ENCODE data around the gene MRPL46.

DNA sequence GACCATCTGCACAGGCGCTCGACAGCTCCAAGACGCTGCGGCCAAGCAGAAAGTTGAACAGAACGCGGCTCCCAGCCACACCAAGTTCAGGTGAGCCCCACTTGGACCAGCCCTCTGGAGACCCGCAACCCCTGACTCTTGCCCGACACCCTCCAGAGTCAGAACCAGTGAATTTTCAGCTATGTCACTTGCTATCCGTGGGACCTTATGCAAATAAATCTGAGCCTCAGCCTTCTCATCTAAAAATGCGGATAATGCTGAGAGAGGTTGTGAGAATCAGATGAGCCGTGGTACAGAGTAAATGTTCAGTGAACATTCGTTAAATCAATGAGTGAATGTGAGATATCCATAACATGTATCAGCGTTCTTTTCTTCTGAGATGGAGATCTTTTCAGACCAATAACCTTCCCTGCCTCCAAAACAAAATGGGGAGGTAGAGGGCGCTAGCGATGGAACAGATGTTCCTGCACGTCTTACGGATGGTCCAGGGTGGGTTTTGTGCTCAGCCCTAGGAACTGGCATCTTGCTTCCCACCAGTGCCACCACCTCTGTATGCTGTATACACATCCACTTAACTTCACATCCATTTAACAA lies 844 bp upstream of the MRPL46 start:
- TF ChIP-seq, protein P1, sequence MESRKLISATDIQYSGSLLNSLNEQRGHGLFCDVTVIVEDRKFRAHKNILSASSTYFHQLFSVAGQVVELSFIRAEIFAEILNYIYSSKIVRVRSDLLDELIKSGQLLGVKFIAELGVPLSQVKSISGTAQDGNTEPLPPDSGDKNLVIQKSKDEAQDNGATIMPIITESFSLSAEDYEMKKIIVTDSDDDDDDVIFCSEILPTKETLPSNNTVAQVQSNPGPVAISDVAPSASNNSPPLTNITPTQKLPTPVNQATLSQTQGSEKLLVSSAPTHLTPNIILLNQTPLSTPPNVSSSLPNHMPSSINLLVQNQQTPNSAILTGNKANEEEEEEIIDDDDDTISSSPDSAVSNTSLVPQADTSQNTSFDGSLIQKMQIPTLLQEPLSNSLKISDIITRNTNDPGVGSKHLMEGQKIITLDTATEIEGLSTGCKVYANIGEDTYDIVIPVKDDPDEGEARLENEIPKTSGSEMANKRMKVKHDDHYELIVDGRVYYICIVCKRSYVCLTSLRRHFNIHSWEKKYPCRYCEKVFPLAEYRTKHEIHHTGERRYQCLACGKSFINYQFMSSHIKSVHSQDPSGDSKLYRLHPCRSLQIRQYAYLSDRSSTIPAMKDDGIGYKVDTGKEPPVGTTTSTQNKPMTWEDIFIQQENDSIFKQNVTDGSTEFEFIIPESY (IDR thresholded peaks at IDR 0.05; ENCODE audit: extremely low read depth, insufficient replicate concordance, low read length): no peak
- TF ChIP-seq POLR2A (IDR thresholded peaks at IDR 0.05; ENCODE audit: borderline replicate concordance, extremely low read depth, insufficient read depth, insufficient read length) (no peak), EZH2 (IDR thresholded peaks at IDR 0.05) (no peak), POLR2AphosphoS5 (IDR thresholded peaks at IDR 0.05; ENCODE audit: low read depth, low read length) (no peak)
- TF ChIP-seq, protein P2, sequence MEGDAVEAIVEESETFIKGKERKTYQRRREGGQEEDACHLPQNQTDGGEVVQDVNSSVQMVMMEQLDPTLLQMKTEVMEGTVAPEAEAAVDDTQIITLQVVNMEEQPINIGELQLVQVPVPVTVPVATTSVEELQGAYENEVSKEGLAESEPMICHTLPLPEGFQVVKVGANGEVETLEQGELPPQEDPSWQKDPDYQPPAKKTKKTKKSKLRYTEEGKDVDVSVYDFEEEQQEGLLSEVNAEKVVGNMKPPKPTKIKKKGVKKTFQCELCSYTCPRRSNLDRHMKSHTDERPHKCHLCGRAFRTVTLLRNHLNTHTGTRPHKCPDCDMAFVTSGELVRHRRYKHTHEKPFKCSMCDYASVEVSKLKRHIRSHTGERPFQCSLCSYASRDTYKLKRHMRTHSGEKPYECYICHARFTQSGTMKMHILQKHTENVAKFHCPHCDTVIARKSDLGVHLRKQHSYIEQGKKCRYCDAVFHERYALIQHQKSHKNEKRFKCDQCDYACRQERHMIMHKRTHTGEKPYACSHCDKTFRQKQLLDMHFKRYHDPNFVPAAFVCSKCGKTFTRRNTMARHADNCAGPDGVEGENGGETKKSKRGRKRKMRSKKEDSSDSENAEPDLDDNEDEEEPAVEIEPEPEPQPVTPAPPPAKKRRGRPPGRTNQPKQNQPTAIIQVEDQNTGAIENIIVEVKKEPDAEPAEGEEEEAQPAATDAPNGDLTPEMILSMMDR (IDR thresholded peaks at IDR 0.05 in 2 of 3, conservative IDR thresholded peaks at IDR 0.05 in 1 of 3; ENCODE audit: borderline replicate concordance in 1 of 3, insufficient read depth in 1 of 3, low read depth in 2 of 3, low read length in 2 of 3): peak; percentile 9 to 53 (median 28); a peak in 4 of 6 replicates
- TF ChIP-seq, protein P3, sequence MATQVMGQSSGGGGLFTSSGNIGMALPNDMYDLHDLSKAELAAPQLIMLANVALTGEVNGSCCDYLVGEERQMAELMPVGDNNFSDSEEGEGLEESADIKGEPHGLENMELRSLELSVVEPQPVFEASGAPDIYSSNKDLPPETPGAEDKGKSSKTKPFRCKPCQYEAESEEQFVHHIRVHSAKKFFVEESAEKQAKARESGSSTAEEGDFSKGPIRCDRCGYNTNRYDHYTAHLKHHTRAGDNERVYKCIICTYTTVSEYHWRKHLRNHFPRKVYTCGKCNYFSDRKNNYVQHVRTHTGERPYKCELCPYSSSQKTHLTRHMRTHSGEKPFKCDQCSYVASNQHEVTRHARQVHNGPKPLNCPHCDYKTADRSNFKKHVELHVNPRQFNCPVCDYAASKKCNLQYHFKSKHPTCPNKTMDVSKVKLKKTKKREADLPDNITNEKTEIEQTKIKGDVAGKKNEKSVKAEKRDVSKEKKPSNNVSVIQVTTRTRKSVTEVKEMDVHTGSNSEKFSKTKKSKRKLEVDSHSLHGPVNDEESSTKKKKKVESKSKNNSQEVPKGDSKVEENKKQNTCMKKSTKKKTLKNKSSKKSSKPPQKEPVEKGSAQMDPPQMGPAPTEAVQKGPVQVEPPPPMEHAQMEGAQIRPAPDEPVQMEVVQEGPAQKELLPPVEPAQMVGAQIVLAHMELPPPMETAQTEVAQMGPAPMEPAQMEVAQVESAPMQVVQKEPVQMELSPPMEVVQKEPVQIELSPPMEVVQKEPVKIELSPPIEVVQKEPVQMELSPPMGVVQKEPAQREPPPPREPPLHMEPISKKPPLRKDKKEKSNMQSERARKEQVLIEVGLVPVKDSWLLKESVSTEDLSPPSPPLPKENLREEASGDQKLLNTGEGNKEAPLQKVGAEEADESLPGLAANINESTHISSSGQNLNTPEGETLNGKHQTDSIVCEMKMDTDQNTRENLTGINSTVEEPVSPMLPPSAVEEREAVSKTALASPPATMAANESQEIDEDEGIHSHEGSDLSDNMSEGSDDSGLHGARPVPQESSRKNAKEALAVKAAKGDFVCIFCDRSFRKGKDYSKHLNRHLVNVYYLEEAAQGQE (IDR thresholded peaks at IDR 0.05; ENCODE audit: low read depth): no peak
- TF ChIP-seq, protein P4, sequence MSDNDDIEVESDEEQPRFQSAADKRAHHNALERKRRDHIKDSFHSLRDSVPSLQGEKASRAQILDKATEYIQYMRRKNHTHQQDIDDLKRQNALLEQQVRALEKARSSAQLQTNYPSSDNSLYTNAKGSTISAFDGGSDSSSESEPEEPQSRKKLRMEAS (IDR thresholded peaks at IDR 0.05): no peak

All from HCT116 (cell line).